Right forelimb (tissue), 1 donor: ENCODE measurements around the gene TALDO1.

Source experiments
- DNase-seq: peaks from one replicate; pipeline ENCODE4 v3.0.0-alpha.2; 2018

Gene TALDO1

GRCh38 chr11:802018-802617 lies 54.9 kb downstream of the TALDO1 start:
- no peak for DNase-seq

GRCh38 chr11:802693-803466 lies 55.6 kb downstream of the TALDO1 start:
- no peak for DNase-seq

- no peak for DNase-seq
Observed at GRCh38 chr11:803467-803742, 56.1 kb downstream of the TALDO1 start.

- no peak for DNase-seq
Observed at GRCh38 chr11:803770-804598, 56.7 kb downstream of the TALDO1 start.

- no peak for DNase-seq
Observed at GRCh38 chr11:804599-804964, 57.3 kb downstream of the TALDO1 start.

GRCh38 chr11:808427-809286 lies 61.4 kb downstream of the TALDO1 start:
- no peak for DNase-seq

GRCh38 chr11:809287-810039 lies 62.2 kb downstream of the TALDO1 start, which contains the start of gene RPLP2:
Gene RPLP2 (plus strand): TSS chr11:809967. CDS start chr11:810235, 268 bp downstream.
- peak; percentile 100 for DNase-seq

- DNase-seq = no peak
Observed at GRCh38 chr11:810040-810567, 62.8 kb downstream of the TALDO1 start.

- no peak for DNase-seq
Observed at GRCh38 chr11:811446-812245, 64.4 kb downstream of the TALDO1 start.

- DNase-seq = no peak
Observed at GRCh38 chr11:812390-812789, 65.1 kb downstream of the TALDO1 start.

- no peak for DNase-seq
Observed at GRCh38 chr11:813072-813455, 65.8 kb downstream of the TALDO1 start.

GRCh38 chr11:813456-814096 lies 66.3 kb downstream of the TALDO1 start:
- no peak for DNase-seq
